H1 (cell line): Measurements from ENCODE around the gene EHD2. TPM values are rescaled to one million over a fixed set of nuclear protein-coding genes. Genes with fewer than 3 reads are reported as not detected.

Experiments
- CTCF ChIA-PET: fragments of 300-600 bp; sonication (Branson Sonifier 250); formaldehyde crosslinking; loops from one replicate; lab custom pipeline; 2021; ENCODE audit not compliant: partially characterized antibody; lab: Charles Lee
- POLR2A ChIA-PET: fragments of 300-600 bp; sonication (Branson Sonifier 250); formaldehyde crosslinking; loops from one replicate; lab custom pipeline; 2021; ENCODE audit warnings: inconsistent platforms; ENCODE audit not compliant: partially characterized antibody; lab: Charles Lee
- DNase-seq, 2 experiments: peaks; one replicate each; pipeline versions ENCODE4 v3.0.0 to v3.0.0-alpha.2; 2010 to 2022; ENCODE audit warnings: low spot score in 2 of 2, low read depth in 1 of 2, mixed read lengths in 1 of 2
- FAIRE-seq: peaks from 2 replicates; lab custom pipeline; 2011; peaks lifted over from hg19 to GRCh38; lab: Jason Lieb, UNC
- H2AFZ ChIP-seq: 2 replicates; pipeline ENCODE4 v1.8.1; 2012; ENCODE audit warnings: low read length, inconsistent platforms
- H2AK5ac ChIP-seq: 2 replicates; pipeline ENCODE4 v1.6.1; 2013; ENCODE audit warnings: low read depth, low read length
- H2BK120ac ChIP-seq: replicated peaks from 2 replicates; pipeline ENCODE3; 2013; ENCODE audit warnings: low read depth, low read length, inconsistent platforms
- H2BK12ac ChIP-seq: 2 replicates; pipeline ENCODE4 v1.6.1; 2013; ENCODE audit warnings: low read depth, low read length
- H2BK15ac ChIP-seq: 2 replicates; pipeline ENCODE4 v1.6.1; 2013; ENCODE audit warnings: low read length
- H2BK20ac ChIP-seq: 2 replicates; pipeline ENCODE4 v1.6.1; 2013; ENCODE audit warnings: low read length
- H2BK5ac ChIP-seq: 2 replicates; pipeline ENCODE4 v1.6.1; 2013; ENCODE audit warnings: low read depth, low read length
- H3K14ac ChIP-seq: 2 replicates; pipeline ENCODE4 v1.6.1; 2013; ENCODE audit warnings: inconsistent platforms; ENCODE audit not compliant: insufficient read length
- H3K18ac ChIP-seq: 2 replicates; pipeline ENCODE4 v1.6.1; 2013; ENCODE audit warnings: low read length; ENCODE audit errors: extremely low read depth
- H3K23ac ChIP-seq: 2 replicates; pipeline ENCODE4 v1.6.1; 2013; ENCODE audit warnings: inconsistent platforms; ENCODE audit not compliant: insufficient read length
- H3K23me2 ChIP-seq: 2 replicates; pipeline ENCODE4 v1.6.1; 2013; ENCODE audit warnings: low read depth, low read length
- H3K27ac ChIP-seq: 2 replicates; pipeline ENCODE4 v1.6.1; 2011; ENCODE audit warnings: low read depth, low read length, inconsistent platforms
- H3K27me3 ChIP-seq, 4 experiments: replicated peaks in 1 of 4; 1 replicate in 1 of 4; 2 replicates in 3 of 4; pipeline versions ENCODE4 v1.6.1 to v1.8.1; 2011 to 2013; ENCODE audit warnings: low read length in 3 of 4, mild to moderate bottlenecking in 3 of 4, inconsistent platforms in 2 of 4, mixed read lengths in 2 of 4, moderate library complexity in 1 of 4; ENCODE audit not compliant: control insufficient read depth in 3 of 4, insufficient read depth in 3 of 4; ENCODE audit errors: extremely low read depth in 1 of 4
- H3K36me3 ChIP-seq, 4 experiments: 2 replicates each; pipeline versions ENCODE4 v1.6.1 to v1.8.1; 2011 to 2013; ENCODE audit warnings: mild to moderate bottlenecking in 4 of 4, low read length in 3 of 4, moderate library complexity in 2 of 4, control low read depth in 1 of 4, inconsistent platforms in 1 of 4; ENCODE audit not compliant: insufficient read depth in 4 of 4, control insufficient read depth in 2 of 4
- H3K4ac ChIP-seq: replicated peaks from 2 replicates; pipeline ENCODE3; 2013; ENCODE audit warnings: low read length, low read depth, mixed read lengths, inconsistent platforms; ENCODE audit not compliant: insufficient read length
- H3K4me1 ChIP-seq, 4 experiments: replicated peaks in 1 of 4; 1 replicate in 1 of 4; 2 replicates in 3 of 4; pipeline versions ENCODE4 v1.6.1 to v1.8.1; 2011 to 2013; ENCODE audit warnings: low read length in 3 of 4, inconsistent platforms in 2 of 4, mixed read lengths in 1 of 4; ENCODE audit not compliant: insufficient read depth in 4 of 4, control insufficient read depth in 3 of 4
- H3K4me2 ChIP-seq, 2 experiments: 2 replicates each; pipeline versions ENCODE4 v1.6.1 to v1.8.1; 2011 to 2013; ENCODE audit warnings: low read depth in 2 of 2, low read length in 2 of 2, control low read depth in 1 of 2, inconsistent platforms in 1 of 2, mild to moderate bottlenecking in 1 of 2; ENCODE audit not compliant: insufficient read depth in 1 of 2
- H3K4me3 ChIP-seq, 4 experiments: fragments of 200-600, 300-600 bp in 1 of 4; sonication (generic), shearing (Covaris generic), sonication (Bioruptor Twin) in 1 of 4; 2 replicates each; pipeline versions ENCODE4 v1.5.1 to v1.8.1; 2011 to 2016; ENCODE audit warnings: low read length in 4 of 4, low read depth in 3 of 4, control low read depth in 2 of 4, inconsistent platforms in 2 of 4, mild to moderate bottlenecking in 2 of 4, mixed read lengths in 1 of 4, moderate library complexity in 1 of 4; ENCODE audit not compliant: insufficient read depth in 2 of 4; ENCODE audit errors: extremely low read depth in 1 of 4
- H3K56ac ChIP-seq: replicated peaks from 2 replicates; pipeline ENCODE3; 2013; ENCODE audit warnings: low read depth, mild to moderate bottlenecking, mixed read lengths, low read length, inconsistent platforms; ENCODE audit not compliant: insufficient read length
- H3K79me1 ChIP-seq: 2 replicates; pipeline ENCODE4 v1.6.1; 2013; ENCODE audit warnings: low read depth, low read length, control low read depth
- H3K79me2 ChIP-seq, 2 experiments: 2 replicates each; pipeline versions ENCODE4 v1.6.1 to v1.8.1; 2012 to 2013; ENCODE audit warnings: low read length in 2 of 2, mild to moderate bottlenecking in 2 of 2, inconsistent platforms in 1 of 2; ENCODE audit not compliant: insufficient read depth in 2 of 2, control insufficient read depth in 1 of 2
- H3K9ac ChIP-seq, 4 experiments: replicated peaks in 1 of 4; 1 replicate in 1 of 4; 2 replicates in 3 of 4; pipeline versions ENCODE4 v1.6.1 to v1.8.1; 2011 to 2013; ENCODE audit warnings: low read depth in 3 of 4, low read length in 3 of 4, control low read depth in 2 of 4, mild to moderate bottlenecking in 2 of 4, moderate library complexity in 2 of 4, inconsistent platforms in 1 of 4; ENCODE audit errors: extremely low read depth in 1 of 4
- H3K9me3 ChIP-seq, 2 experiments: 2 replicates each; pipeline versions ENCODE4 v1.6.1 to v1.8.1; 2012 to 2013; ENCODE audit warnings: mild to moderate bottlenecking in 2 of 2, moderate library complexity in 2 of 2, control low read depth in 1 of 2, inconsistent platforms in 1 of 2, low read depth in 1 of 2, low read length in 1 of 2, mixed read lengths in 1 of 2; ENCODE audit not compliant: insufficient read depth in 2 of 2
- H4K20me1 ChIP-seq, 2 experiments: replicated peaks in 1 of 2; 2 replicates each; pipeline versions ENCODE3 to v1.8.1; 2011 to 2013; ENCODE audit warnings: inconsistent platforms in 2 of 2, low read length in 2 of 2, mild to moderate bottlenecking in 1 of 2; ENCODE audit not compliant: insufficient read depth in 2 of 2, control insufficient read depth in 1 of 2
- H4K5ac ChIP-seq: 2 replicates; pipeline ENCODE4 v1.6.1; 2013; ENCODE audit warnings: low read length, low read depth, mixed read lengths, inconsistent platforms; ENCODE audit not compliant: insufficient read length
- H4K8ac ChIP-seq: 2 replicates; pipeline ENCODE4 v1.8.0; 2013; ENCODE audit warnings: mild to moderate bottlenecking, moderate library complexity, low read length, inconsistent platforms; ENCODE audit not compliant: insufficient read depth; ENCODE audit errors: extremely low read depth
- H4K91ac ChIP-seq: replicated peaks from 2 replicates; pipeline ENCODE3; 2013; ENCODE audit warnings: low read length, mixed read lengths, inconsistent platforms; ENCODE audit not compliant: insufficient read length
- RNF2 ChIP-seq: fragments of 200-900, 300-1000 bp; sonication (generic); IDR thresholded peaks from 2 replicates; pipeline ENCODE4 v1.7.1; 2016; ENCODE audit warnings: borderline replicate concordance, low read depth, mild to moderate bottlenecking, antibody characterized with exemption, low read length; ENCODE audit not compliant: poor library complexity, severe bottlenecking; ENCODE audit errors: missing control alignments
- TAF7 ChIP-seq: optimal IDR thresholded peaks from 2 replicates; pipeline ENCODE3; 2011; ENCODE audit warnings: low read depth, mild to moderate bottlenecking, inconsistent platforms, low read length, moderate library complexity, borderline replicate concordance
- WGBS, 2 experiments: shearing (Covaris generic) in 1 of 2; methylation state at CpG; one replicate each; pipeline versions ENCODE4 v1.1.6 to v1.1.7; 2013 to 2015; ENCODE audit warnings: low lambda C conversion rate in 2 of 2, mixed read lengths in 2 of 2, inconsistent platforms in 1 of 2, low coverage in 1 of 2, missing lambda C conversion rate in 1 of 2; ENCODE audit not compliant: insufficient replicate concordance in 2 of 2, insufficient coverage in 1 of 2, insufficient read length in 1 of 2; ENCODE audit errors: extremely low coverage in 1 of 2, missing lambda C conversion rate in 1 of 2; 5-methylcytosine and 5-hydroxymethylcytosine counted together
- polyA plus RNA-seq, 7 experiments: library from polyadenylated mRNA; depleted of rRNA in 3 of 7; stranded (reverse) in 5 of 7; unstranded in 2 of 7; fragments of >200 nt in 5 of 7; fragments of 200-250 nt in 2 of 7; gene quantifications; 1 replicate in 5 of 7; 2 replicates in 1 of 7; 4 replicates in 1 of 7; pipeline versions ENCODE4 v1.2.1 to v1.2.3, GENCODE V29; 2011 to 2013; ENCODE audit warnings: missing spikeins in 2 of 7, mixed read lengths in 2 of 7
- total RNA-seq: library from RNA; stranded (reverse); fragmentation: NEBNext Ultra II Directional; extraction: Animal tissue kit (Norgen Biotek cat#: 25700); gene quantifications from 2 replicates; pipeline ENCODE4 v1.2.1, GENCODE V29; 2021

The EHD2 gene
- total and polyA plus RNA-seq, 2 of the 8 experiments (the other 6 are each of a cell fraction or from before 2014, with no cell fraction given) = 4.5 to 14.3 TPM

- Histone ChIP-seq H4K20me1 (no peaks in the 10 kb centered on the region), H2BK120ac (no peak overlapping the region), H2AK5ac (no peak overlapping the region), H4K5ac (no peak overlapping the region), H2BK20ac (no peak overlapping the region), H4K8ac (no peak overlapping the region), H3K27me3 (no peaks in the 10 kb centered on the region), H3K79me2 (no peaks in the 10 kb centered on the region), H4K91ac (no peak overlapping the region), H2BK5ac (no peak overlapping the region), H2BK12ac (no peak overlapping the region)
- no peak for FAIRE-seq
- TF ChIP-seq RNF2 = no peak
- no peak for TF ChIP-seq TAF7
- TF ChIP-seq, all 59 proteins: peak for 0
- no peak overlapping the region for H3K27ac ChIP-seq
- no peaks in the 10 kb centered on the region for H3K79me1 ChIP-seq
- H3K18ac ChIP-seq = no peak overlapping the region
- WGBS, 2 experiments = 81% methylated on average over 8 of the region's 8 CpGs; no CpG with 5 or more reads in 1 of the 2 experiments
- H3K4me2 ChIP-seq = no peak overlapping the region
- H3K9ac ChIP-seq = no peak overlapping the region
- H3K9me3 ChIP-seq = peaks cover 3% of the 10 kb centered on the region in 2 experiments; a peak in 1 of 4 replicates
- H2AFZ ChIP-seq = no peak overlapping the region
- H3K23me2 ChIP-seq = peaks cover 5% of the 10 kb centered on the region; the same call in 1 of the 2 replicates
- H2BK15ac ChIP-seq = no peak overlapping the region
- DNase-seq = no peak
- H3K4me3 ChIP-seq = no peak overlapping the region
- no peak overlapping the region for H3K14ac ChIP-seq
- POLR2A ChIA-PET = interaction anchor here (0.7 to 2.7 kb wide), 2 partner anchors 34 to 47 kb away, joined by 3 to 15 read pairs; partner anchors contain the start of gene NOP53
- H3K36me3 ChIP-seq = no peaks in the 10 kb centered on the region
- no peak overlapping the region for H3K4ac ChIP-seq
- H3K23ac ChIP-seq = no peak overlapping the region
- H3K56ac ChIP-seq = no peak overlapping the region
- no peaks in the 10 kb centered on the region for H3K4me1 ChIP-seq
- CTCF ChIA-PET = interaction anchor here (0.7 to 24.9 kb wide), 21 partner anchors 8 to 272 kb away, joined by 3 to 436 read pairs (median 4); partner anchors contain the start of genes KPTN and NOP53
These were observed 1.5 kb upstream of the EHD2 start for GRCh38 chr19:47711652-47712242.
